ENCODE data around the gene FAM219A. TPM values are rescaled to one million over a fixed set of nuclear protein-coding genes. Genes with fewer than 3 reads are reported as not detected.

Gene FAM219A
- total and polyA plus RNA-seq, 2 donors, result 6.0 to 20.8 TPM

DNA sequence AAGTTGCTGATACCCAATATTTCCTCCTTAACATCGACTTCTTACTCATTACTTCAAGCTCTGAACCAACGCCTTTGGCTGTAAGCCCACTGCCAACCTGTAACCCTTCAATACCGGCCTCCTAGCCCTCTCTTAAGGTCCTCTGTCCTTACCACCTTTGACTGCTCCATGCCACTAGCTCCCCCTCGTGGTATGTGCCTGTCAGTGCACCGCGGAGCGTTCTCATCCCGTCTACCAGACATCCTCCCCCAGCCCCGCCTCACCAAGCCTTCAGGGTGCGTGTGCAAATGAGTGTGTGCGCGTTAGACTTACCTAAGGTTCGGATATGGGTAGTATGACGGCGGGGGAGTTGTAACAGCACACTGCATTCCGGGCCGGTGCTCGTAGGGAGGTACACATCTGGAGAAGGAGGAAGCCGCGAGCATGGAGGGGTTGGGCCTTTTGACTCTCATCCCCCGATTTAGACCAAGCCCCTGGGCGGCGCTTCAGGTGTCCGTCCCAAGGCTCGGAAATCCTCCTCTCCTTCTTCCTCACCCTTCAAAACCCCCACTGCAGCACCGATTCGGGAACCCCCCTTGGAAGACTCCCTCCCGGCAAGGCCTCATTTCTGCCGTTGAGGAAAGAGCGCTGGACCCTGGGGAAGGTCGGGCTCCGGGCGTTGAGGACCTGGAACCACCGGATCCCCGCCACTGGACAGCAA is 78.9 kb downstream of the FAM219A start:
- Histone ChIP-seq H3K4me1 (ENCODE audit: insufficient read depth) (no peaks in the 10 kb centered on the region), H3K27ac (ENCODE audit: low read depth) (no peak overlapping the region), H3K36me3 (ENCODE audit: insufficient read depth) (no peaks in the 10 kb centered on the region), H3K4me3 (ENCODE audit: low read depth, low read length) (peak overlapping the region; percentile 15)
- WGBS, result 11% methylated on average over 35 of the region's 35 CpGs
- peak; percentile 58 for DNase-seq (ENCODE audit: extremely low spot score)

GRCh38 chr9:34378376-34379060 is 79.9 kb downstream of the FAM219A start:
- no peak for DNase-seq (ENCODE audit: extremely low spot score)
- Histone ChIP-seq H3K4me3 (ENCODE audit: low read depth, low read length) (no peak overlapping the region), H3K36me3 (ENCODE audit: insufficient read depth) (no peaks in the 10 kb centered on the region), H3K27ac (ENCODE audit: low read depth) (no peak overlapping the region), H3K4me1 (ENCODE audit: insufficient read depth) (no peaks in the 10 kb centered on the region)
- 96% methylated on average over 3 of the region's 3 CpGs for WGBS

GRCh38 chr9:34377404-34377746 is 81.0 kb downstream of the FAM219A start:
- Histone ChIP-seq H3K27ac (ENCODE audit: low read depth) (no peak overlapping the region), H3K36me3 (ENCODE audit: insufficient read depth) (no peaks in the 10 kb centered on the region), H3K4me3 (ENCODE audit: low read depth, low read length) (peak overlapping the region; percentile 42), H3K4me1 (ENCODE audit: insufficient read depth) (no peaks in the 10 kb centered on the region)
- DNase-seq (ENCODE audit: extremely low spot score), result no peak
- WGBS, result 8% methylated on average over 21 of the region's 21 CpGs

DNA sequence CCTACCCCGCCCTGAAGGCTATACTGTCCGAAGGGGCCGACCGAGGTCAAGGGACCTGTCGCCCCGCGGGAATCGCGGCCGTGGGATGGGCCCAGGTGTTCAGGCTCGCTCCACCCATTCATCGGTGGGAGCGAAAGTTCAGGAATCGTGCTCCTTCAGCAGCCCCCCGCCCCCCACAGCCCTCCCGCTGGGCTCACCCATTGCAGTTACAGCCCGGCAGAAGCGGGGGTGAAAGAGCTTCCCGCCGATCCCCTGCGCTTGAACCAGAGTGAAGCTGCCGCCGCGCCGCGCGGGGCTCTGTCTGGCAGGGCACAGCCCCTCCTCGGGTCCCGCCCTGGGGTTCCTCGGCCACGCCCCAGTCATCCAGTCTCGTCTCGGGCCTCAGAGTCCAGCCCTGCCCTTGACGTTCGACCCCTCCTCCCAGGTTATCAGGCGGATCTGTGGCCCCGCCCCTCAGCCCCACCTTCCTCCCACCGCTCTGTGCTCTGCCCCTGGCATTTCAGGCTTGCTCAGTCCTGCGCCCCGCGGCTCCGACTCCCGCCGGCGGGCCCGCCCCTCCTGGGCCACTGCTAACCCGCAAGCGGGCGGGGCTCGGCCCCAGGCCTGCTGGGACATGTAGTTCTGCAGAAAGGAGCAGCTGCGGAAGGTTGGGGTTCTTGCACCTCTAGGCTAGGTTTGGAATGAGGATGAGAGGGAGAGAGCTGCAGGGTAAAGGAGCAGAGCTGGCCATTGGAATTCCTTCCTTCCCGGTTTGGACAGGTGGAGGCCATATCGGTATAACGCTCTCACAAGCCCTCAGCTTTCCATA is 81.6 kb downstream of the FAM219A start, which contains the start of gene MYORG:
Gene MYORG, minus strand, starts transcription at position 303 of the 808 bp plus-strand sequence. CDS start 3,955 bp downstream, outside the sequence.
- no peak within 1 kb of the TSS for H3K27ac ChIP-seq (ENCODE audit: low read depth)
- DNase-seq (ENCODE audit: extremely low spot score), result no peak
- no peaks in the 10 kb centered on the region for H3K36me3 ChIP-seq (ENCODE audit: insufficient read depth)
- no peaks in the 10 kb centered on the region for H3K4me1 ChIP-seq (ENCODE audit: insufficient read depth)
- H3K4me3 ChIP-seq (ENCODE audit: low read depth, low read length), result peak within 1 kb of the TSS; percentile 42
- WGBS, result under 1% methylated on average over 54 of the region's 54 CpGs

GRCh38 chr9:34375901-34376595 is 82.3 kb downstream of the FAM219A start:
- 15% methylated on average over 22 of the region's 22 CpGs for WGBS
- no peak for DNase-seq (ENCODE audit: extremely low spot score)
- peak overlapping the region; percentile 42 for H3K4me3 ChIP-seq (ENCODE audit: low read depth, low read length)
- H3K36me3 ChIP-seq (ENCODE audit: insufficient read depth), result no peaks in the 10 kb centered on the region
- no peaks in the 10 kb centered on the region for H3K4me1 ChIP-seq (ENCODE audit: insufficient read depth)
- H3K27ac ChIP-seq (ENCODE audit: low read depth), result no peak overlapping the region

DNA sequence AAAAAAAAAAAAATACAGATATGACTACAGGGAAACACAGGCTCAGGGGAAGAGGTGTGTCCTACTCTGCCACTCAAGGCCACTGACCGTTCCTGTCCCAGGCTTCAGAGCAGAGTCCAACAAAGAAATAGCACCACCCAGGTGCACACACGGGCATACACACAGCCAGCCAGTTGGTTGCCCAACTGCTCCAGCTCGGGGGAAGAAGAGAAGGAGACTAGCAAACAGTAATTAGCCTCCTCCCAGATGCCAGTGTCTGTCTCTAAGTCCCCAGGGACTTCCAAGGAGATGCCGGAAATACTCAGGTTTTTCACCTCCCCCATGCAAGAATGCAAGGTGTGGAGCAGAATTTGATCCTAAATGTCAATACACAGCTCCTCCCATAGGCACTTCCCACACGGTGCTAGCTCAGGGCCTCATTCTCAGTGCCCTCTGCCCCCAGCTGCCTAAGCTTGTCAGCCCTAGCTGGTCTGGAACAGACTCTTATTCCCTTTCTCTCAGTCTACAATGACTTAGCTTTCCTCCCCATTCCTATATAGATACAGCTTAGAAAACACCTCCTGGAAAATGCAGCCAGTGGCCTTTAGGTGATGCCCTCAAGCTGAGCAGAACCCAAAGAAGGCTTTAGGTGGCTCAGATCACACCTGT is 83.3 kb downstream of the FAM219A start:
- Histone ChIP-seq H3K4me3 (ENCODE audit: low read depth, low read length) (no peak overlapping the region), H3K27ac (ENCODE audit: low read depth) (no peak overlapping the region)

DNA sequence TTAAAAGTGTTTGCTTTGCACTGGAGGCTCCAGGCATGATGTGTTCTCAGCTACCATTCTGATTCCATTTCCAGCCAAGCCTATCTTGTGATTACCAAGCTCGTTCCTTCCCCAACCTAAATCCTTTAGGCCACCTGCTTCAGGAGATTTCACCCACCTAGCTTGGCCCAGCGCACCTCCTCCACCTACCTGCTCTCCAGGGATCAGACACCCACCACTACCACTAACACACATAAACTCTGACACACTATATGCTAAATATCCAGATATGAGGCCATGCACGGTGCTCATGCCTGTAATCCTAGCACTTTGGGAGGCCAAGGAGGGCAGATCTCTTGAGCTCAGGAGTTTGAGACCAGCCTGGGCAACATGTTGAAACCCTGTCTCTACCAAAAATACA is 84.0 kb downstream of the FAM219A start:
- no peaks in the 10 kb centered on the region for H3K4me1 ChIP-seq (ENCODE audit: insufficient read depth)
- WGBS, result 95% methylated on average over 3 of the region's 3 CpGs

More for the DNA sequence above, 83.3 kb downstream of the FAM219A start:
- WGBS, result 53% methylated on average over 5 of the region's 5 CpGs
- H3K4me1 ChIP-seq (ENCODE audit: insufficient read depth), result no peaks in the 10 kb centered on the region
- no peak for DNase-seq (ENCODE audit: extremely low spot score)
- no peaks in the 10 kb centered on the region for H3K36me3 ChIP-seq (ENCODE audit: insufficient read depth)

GRCh38 chr9:34373749-34374148 is 84.6 kb downstream of the FAM219A start:
- 96% methylated on average over 2 of the region's 2 CpGs for WGBS
- Histone ChIP-seq H3K4me3 (ENCODE audit: low read depth, low read length) (no peak overlapping the region), H3K4me1 (ENCODE audit: insufficient read depth) (no peaks in the 10 kb centered on the region), H3K36me3 (ENCODE audit: insufficient read depth) (no peaks in the 10 kb centered on the region), H3K27ac (ENCODE audit: low read depth) (no peak overlapping the region)
- DNase-seq (ENCODE audit: extremely low spot score), result no peak

More for the DNA sequence above, 84.0 kb downstream of the FAM219A start:
- Histone ChIP-seq H3K36me3 (ENCODE audit: insufficient read depth) (no peaks in the 10 kb centered on the region), H3K27ac (ENCODE audit: low read depth) (no peak overlapping the region), H3K4me3 (ENCODE audit: low read depth, low read length) (no peak overlapping the region)
- no peak for DNase-seq (ENCODE audit: extremely low spot score)

DNA sequence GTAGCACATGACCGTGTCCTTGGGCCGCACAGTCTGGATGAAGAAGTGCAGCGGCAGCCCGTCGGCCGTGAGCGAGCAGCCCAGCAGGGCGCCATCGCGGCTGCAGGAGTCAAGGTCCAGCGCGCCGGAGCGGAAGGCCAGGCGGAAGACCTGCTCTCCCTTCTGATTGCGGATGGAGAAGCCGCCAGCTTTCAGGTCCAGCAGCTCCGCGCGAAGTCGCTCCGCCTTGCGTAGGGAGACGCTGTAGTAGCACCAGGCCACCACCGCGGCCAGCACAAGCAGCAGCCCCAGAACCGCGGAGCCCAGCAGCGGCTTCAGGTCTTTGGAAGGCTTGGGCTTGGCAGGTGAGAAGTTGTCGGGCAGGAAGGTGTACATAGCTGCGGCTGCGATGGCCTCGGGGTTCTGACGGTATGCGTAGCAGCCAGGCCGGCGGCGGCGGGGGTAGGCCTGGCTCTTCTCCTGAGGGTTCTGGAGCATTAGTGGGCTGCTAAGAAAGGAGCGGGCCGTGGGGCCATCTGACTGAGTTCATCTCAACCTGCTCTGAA is 85.8 kb downstream of the FAM219A start:
- H3K4me3 ChIP-seq (ENCODE audit: low read depth, low read length), result no peak overlapping the region
- WGBS, result 65% methylated on average over 41 of the region's 41 CpGs
- no peaks in the 10 kb centered on the region for H3K36me3 ChIP-seq (ENCODE audit: insufficient read depth)
- H3K4me1 ChIP-seq (ENCODE audit: insufficient read depth), result no peaks in the 10 kb centered on the region
- H3K27ac ChIP-seq (ENCODE audit: low read depth), result no peak overlapping the region
- DNase-seq (ENCODE audit: extremely low spot score), result no peak

DNA sequence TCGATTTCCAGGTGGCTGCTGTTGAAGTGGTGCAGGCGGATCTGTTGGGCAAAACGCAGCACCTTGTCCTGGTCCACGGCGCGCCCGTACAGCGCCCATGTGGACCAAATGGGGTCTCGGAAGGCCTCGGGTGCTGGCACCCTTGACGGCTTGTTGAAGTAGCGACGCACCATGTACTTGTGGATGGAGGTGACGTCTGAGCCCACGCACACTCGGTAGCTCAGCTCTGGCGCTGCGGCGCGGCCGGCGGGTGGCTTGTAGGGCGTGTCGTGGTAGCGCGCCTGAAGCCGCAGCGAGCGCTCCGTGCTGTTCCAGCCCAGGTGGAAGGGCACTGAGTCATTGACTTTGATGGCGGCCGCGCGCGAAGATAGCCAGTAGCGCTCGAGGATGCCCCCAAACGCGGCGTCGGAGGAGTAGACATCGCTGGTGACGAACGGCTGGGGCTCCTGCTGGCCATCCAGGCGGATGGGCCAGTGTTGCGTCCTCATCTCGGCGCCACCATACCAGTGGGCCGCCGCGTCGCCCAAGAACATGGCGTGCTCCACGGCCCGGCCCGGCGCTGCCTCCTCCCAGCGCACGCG is 86.4 kb downstream of the FAM219A start:
- WGBS, result 75% methylated on average over 60 of the region's 60 CpGs
- H3K27ac ChIP-seq (ENCODE audit: low read depth), result no peak overlapping the region
- H3K4me3 ChIP-seq (ENCODE audit: low read depth, low read length), result no peak overlapping the region
- DNase-seq (ENCODE audit: extremely low spot score), result no peak
- no peaks in the 10 kb centered on the region for H3K4me1 ChIP-seq (ENCODE audit: insufficient read depth)
- no peaks in the 10 kb centered on the region for H3K36me3 ChIP-seq (ENCODE audit: insufficient read depth)

DNA sequence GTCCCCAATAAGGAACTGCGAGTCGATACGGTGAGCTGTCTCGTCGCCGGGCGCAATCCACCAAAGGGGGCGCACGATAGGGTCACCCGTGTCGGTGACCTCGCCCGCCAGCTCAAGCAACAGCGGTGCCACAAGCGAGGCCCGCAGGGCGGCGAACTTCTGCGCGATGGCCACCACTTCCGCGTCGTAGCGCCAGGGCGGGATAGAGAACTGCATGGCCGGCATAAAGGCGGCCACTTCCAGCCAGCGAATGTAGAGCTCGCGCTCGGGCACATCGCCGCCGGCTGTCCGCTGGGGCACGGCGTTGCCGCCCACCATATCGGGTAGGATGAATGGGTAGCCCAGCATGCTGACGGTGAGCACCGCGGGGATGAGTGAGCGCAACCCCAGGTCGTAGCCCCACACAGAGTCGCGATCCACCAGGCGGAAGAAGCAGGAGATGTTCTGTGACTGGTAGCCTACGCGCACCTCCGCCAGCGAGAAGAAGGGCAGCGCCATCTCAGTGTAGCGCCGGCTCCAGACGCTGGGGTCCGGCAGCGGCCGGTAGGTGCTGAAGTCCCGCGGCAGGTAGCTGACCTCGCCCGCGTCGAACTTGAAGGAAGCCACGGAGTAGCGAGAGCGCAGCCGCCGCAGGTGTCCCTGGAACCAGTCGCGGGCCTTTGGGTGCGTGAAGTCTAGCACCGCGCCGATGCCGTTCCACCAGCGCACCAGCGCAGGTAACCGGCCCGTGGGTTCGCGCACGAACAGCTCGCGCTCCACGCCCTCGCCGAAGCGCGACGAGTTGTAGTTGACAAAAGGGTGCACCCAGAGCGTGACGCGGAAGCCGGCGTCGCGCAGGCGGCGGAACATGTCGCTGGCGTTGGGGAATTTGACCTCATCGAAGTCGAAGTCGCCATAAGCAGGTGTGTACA is 87.1 kb downstream of the FAM219A start:
- Histone ChIP-seq H3K27ac (ENCODE audit: low read depth) (no peak overlapping the region), H3K36me3 (ENCODE audit: insufficient read depth) (no peaks in the 10 kb centered on the region), H3K4me1 (ENCODE audit: insufficient read depth) (no peaks in the 10 kb centered on the region), H3K4me3 (ENCODE audit: low read depth, low read length) (no peak overlapping the region)
- WGBS, result 44% methylated on average over 105 of the region's 105 CpGs
- no peak for DNase-seq (ENCODE audit: extremely low spot score)
